Thymus (tissue), 11 donors: ENCODE data around the gene NEDD4. TPM values are rescaled to one million over a fixed set of nuclear protein-coding genes. Genes with fewer than 3 reads are reported as not detected.

ENCODE experiments used
- DNase-seq, 9 donors: peaks; one replicate each; pipeline ENCODE4 v3.0.0-alpha.2; 2013; ENCODE audit warnings: low spot score in 9 of 9, low read depth in 6 of 9, missing footprints in 1 of 9
- H3K27ac ChIP-seq, 2 donors: one replicate each; pipeline ENCODE4 v1.5.1; 2013; ENCODE audit warnings: control low read depth in 1 of 2, low read depth in 1 of 2, low read length in 1 of 2, mild to moderate bottlenecking in 1 of 2, moderate library complexity in 1 of 2
- H3K27me3 ChIP-seq, 2 donors: one replicate each; pipeline ENCODE4 v1.5.1; 2013; ENCODE audit warnings: low read length in 1 of 2; ENCODE audit not compliant: control insufficient read depth in 2 of 2, insufficient read depth in 1 of 2
- H3K36me3 ChIP-seq, 2 donors: one replicate each; pipeline ENCODE4 v1.5.1; 2013; ENCODE audit warnings: low read length in 1 of 2, mild to moderate bottlenecking in 1 of 2, moderate library complexity in 1 of 2; ENCODE audit not compliant: control insufficient read depth in 2 of 2, insufficient read depth in 2 of 2
- H3K4me1 ChIP-seq, 2 donors: one replicate each; pipeline ENCODE4 v1.5.1; 2013; ENCODE audit warnings: low read length in 2 of 2; ENCODE audit not compliant: control insufficient read depth in 2 of 2, insufficient read depth in 2 of 2
- H3K4me3 ChIP-seq, 2 donors: one replicate each; pipeline ENCODE4 v1.5.1; 2013; ENCODE audit warnings: low read length in 2 of 2, control low read depth in 1 of 2, mild to moderate bottlenecking in 1 of 2
- H3K9me3 ChIP-seq, 2 donors: one replicate each; pipeline ENCODE4 v1.5.1; 2013; ENCODE audit warnings: low read length in 1 of 2, mild to moderate bottlenecking in 1 of 2; ENCODE audit not compliant: control insufficient read depth in 2 of 2, insufficient read depth in 1 of 2
- WGBS: extraction: QIAGEN DNeasy Blood & Tissue Kit; methylation state at CpG from one replicate; pipeline ENCODE4 v1.1.7; 2013; 5-methylcytosine and 5-hydroxymethylcytosine counted together
- polyA plus RNA-seq: library from polyadenylated mRNA; stranded (reverse); fragments of 200-250 nt; gene quantifications from one replicate; pipeline ENCODE4 v1.2.3, GENCODE V29; 2013
- total RNA-seq: library from RNA; stranded (reverse); fragments of 120-200 nt; gene quantifications from one replicate; pipeline ENCODE4 v1.2.4, GENCODE V29; 2013
- donor health status: healthy.

The NEDD4 gene
- total and polyA plus RNA-seq, 2 donors = 4.4 to 8.8 TPM

DNA sequence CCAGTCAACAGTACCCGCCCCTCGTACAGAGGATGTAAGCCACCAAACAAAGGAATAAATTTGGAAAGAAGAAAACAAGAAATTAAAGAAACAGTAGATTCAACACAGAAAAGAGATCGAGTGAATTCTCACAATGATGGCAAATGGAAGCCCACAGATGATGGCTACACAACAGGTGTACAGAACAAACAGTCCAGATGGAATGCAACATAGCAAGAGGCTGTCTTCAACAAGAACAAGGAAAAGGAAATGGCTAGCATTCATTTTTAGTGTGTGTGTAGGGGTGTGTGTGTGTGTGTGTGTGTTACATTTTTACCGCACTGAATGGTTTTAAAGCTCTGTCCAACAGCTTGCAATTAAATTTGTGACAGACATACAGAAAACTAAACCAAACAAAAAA, 12.9 kb downstream of the NEDD4 start:
- DNase-seq = no peak
- no peaks in the 10 kb centered on the region for H3K27me3 ChIP-seq
- H3K9me3 ChIP-seq = no peaks in the 10 kb centered on the region
- H3K4me3 ChIP-seq = no peak overlapping the region
- H3K27ac ChIP-seq = no peak overlapping the region
- no peaks in the 10 kb centered on the region for H3K4me1 ChIP-seq
- WGBS = 97% methylated on average over 4 of the region's 4 CpGs
- H3K36me3 ChIP-seq = no peaks in the 10 kb centered on the region

DNA sequence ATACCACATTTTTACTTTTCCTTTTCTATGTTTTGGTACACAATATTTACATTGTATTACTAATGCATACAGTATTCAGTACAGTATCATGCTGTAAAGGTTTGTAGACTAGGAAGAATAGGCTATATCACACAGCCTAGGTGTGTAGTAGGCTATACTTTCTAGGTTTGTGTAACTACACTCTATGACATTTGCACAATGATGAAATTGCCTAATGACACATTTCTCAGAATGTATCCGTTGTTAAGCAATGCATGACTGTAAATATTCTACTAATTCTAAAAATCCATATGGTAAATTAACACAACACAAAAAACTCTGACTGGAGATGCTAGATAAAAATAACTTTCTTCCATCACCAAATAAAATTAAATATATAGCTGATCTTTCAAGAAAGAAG, 16.2 kb downstream of the NEDD4 start:
- Histone ChIP-seq H3K9me3 (no peaks in the 10 kb centered on the region), H3K27ac (no peak overlapping the region), H3K4me3 (no peak overlapping the region), H3K36me3 (no peaks in the 10 kb centered on the region), H3K27me3 (no peaks in the 10 kb centered on the region), H3K4me1 (no peaks in the 10 kb centered on the region)
- no peak for DNase-seq
- WGBS = 99% methylated on average over 1 of the region's 1 CpG

DNA sequence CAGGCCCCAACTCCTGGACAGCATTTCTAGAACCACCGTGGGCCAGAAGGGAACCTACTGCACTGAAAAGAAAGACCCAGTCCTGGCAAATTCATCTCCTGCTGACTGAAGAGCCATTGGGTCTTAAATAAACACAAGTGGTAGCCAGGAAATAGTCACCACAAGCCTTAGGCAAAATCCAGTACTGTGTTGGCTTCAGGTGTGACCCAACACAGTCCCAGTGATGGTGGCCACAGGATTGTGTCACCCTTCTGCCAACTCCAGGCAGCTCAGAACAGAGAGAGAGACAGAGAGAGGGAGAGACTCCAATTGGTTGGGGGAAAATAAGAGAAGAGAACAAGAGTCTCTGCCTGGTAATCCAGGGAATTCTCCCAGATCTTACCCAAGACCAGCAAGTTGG, 23.1 kb downstream of the NEDD4 start:
- WGBS = 100% methylated on average over 1 of the region's 1 CpG
- Histone ChIP-seq H3K27ac (no peak overlapping the region), H3K4me3 (no peak overlapping the region), H3K36me3 (no peaks in the 10 kb centered on the region), H3K4me1 (no peaks in the 10 kb centered on the region), H3K27me3 (no peaks in the 10 kb centered on the region), H3K9me3 (no peaks in the 10 kb centered on the region)
- no peak for DNase-seq

DNA sequence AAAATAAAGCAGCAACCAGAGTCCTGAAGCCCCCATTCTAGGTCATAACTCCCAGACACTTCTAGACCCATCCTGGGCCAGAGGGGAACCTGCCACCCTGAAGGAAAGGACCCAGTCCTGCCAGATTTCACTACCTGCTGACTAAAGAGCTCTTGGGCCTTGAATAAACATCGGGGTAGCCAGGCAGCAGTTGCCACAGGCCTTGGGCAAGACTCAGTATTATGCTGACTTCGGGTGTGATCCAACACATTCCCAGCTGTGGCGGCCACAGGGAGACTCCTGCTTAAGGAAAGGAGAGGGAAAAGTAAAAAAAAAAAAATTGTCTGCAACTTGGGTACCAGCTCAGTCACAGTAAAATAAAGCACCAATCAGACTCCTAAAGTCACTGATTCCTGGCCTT, 23.8 kb downstream of the NEDD4 start:
- no peak overlapping the region for H3K4me3 ChIP-seq
- no peak for DNase-seq
- over 99% methylated on average over 3 of the region's 3 CpGs for WGBS
- no peaks in the 10 kb centered on the region for H3K27me3 ChIP-seq
- H3K36me3 ChIP-seq = no peaks in the 10 kb centered on the region
- H3K9me3 ChIP-seq = no peaks in the 10 kb centered on the region
- H3K4me1 ChIP-seq = no peaks in the 10 kb centered on the region
- H3K27ac ChIP-seq = no peak overlapping the region

DNA sequence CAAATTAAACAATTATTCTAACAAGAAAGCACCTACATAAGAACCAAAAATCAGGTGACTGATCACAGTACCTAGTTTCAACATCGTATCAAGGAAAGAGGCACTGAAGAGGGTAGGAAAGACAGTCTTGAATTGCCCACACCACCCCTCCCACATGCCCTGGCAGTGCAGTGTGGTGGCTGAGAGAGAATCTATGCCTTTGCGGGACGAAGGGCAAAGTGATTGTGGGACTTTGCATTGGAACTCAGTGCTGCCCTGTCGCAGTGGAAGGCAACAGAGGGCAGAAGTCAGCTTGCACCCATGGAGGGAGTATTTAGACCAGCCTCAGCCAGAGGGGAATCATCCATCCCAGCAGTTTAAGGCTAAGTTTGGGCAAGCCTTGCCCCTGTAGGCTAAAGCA, 24.5 kb downstream of the NEDD4 start:
- no peaks in the 10 kb centered on the region for H3K4me1 ChIP-seq
- DNase-seq = no peak
- no peaks in the 10 kb centered on the region for H3K27me3 ChIP-seq
- no peaks in the 10 kb centered on the region for H3K36me3 ChIP-seq
- H3K9me3 ChIP-seq = no peaks in the 10 kb centered on the region
- H3K4me3 ChIP-seq = no peak overlapping the region
- H3K27ac ChIP-seq = no peak overlapping the region
- 98% methylated on average over 4 of the region's 4 CpGs for WGBS

DNA sequence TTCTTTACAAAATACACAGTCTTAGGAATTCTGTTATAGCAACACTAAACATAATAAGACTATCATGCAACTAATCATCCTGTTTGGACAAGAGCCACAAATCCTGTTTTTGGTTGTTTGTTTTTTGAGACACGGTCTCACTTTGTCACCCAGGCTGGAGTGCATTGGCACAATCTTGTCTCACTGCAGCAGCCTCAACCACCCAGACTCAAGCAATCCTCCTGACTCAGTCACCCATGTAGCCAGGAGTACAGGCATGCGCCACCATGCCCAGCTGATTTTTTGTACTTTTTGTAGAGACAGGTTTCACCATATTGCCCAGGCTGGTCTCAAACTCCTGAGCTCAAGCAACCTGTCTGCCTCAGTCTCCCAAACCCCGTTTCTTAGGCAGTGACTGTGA, 28.3 kb downstream of the NEDD4 start:
- Histone ChIP-seq H3K27ac (no peak overlapping the region), H3K9me3 (no peaks in the 10 kb centered on the region), H3K4me3 (no peak overlapping the region), H3K4me1 (no peaks in the 10 kb centered on the region), H3K27me3 (no peaks in the 10 kb centered on the region), H3K36me3 (no peaks in the 10 kb centered on the region)
- DNase-seq = no peak
- WGBS = 97% methylated on average over 3 of the region's 3 CpGs

DNA sequence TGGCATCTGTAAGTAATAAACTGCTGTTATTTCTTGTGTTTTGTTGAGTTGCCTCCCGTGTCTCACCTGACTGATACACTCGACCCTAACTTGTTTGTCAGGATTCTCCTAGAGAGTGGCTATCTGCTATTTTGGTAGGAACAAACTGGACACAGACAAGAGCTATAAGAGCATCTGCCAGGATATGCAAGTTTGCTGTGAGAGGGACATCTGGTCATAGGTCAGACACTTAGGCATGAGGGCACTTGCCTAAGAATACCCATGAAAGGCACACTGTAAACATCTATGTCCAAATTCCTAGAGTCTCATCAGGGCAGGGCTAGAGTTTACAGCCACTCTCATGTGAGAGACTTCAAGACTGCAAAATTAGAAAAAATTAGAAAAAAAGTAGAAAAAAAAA, 32.5 kb downstream of the NEDD4 start:
- no peak for DNase-seq
- Histone ChIP-seq H3K4me3 (no peak overlapping the region), H3K27me3 (no peaks in the 10 kb centered on the region), H3K9me3 (no peaks in the 10 kb centered on the region), H3K36me3 (no peaks in the 10 kb centered on the region), H3K27ac (no peak overlapping the region), H3K4me1 (no peaks in the 10 kb centered on the region)
- 96% methylated on average over 2 of the region's 2 CpGs for WGBS

DNA sequence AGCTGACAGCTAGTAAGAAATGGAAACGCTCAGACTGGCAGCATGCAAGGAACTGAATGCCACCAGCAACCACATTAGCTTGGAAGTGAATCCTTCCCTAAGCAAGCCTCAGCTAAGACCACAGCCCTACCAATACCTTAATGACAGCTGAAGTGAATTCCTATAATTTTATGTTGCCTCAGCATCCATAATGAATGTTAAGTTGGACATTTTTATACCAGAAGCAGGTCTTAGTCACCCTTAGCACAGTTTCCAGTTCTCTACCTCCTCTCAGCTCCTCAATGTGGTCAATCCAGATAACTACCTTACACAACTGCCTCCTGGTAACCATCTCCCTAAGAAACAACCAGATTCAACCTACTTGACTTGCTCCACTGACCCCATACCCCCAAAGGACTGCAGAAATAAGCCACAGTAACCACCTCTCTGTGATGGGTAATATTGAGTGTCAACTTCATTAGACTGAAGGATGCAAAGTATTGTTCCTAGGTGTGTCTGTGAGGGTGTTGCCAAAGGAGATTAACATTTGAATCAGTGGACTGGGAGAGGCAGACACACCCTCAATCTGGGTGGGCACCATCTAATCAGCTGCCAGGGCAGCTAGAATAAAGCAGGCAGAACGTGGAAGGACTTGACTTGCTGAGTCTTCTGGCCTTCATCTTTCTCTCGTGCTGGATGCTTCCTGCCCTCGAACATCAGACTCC, 33.5 kb downstream of the NEDD4 start:
- no peaks in the 10 kb centered on the region for H3K36me3 ChIP-seq
- WGBS = 83% methylated on average over 4 of the region's 4 CpGs
- DNase-seq = no peak

DNA sequence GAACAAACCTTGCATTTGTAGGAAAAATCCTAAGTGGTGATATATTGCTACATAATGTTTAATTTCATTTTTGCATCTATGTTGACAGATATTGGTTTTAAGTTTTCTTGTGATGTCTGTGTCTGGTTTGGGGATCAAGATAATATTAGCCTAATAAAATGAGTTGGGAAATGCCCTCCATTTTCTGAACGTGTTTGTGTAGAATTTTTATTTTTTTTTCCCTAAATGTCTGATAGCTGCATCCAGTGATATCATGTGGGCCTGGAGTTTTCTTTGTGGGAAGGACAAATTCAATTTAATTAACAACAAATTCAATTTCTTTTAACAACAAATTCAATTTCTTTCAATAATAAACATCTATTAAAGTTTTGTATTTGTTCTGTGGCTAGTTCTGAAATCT, 35.1 kb downstream of the NEDD4 start:
- WGBS = 98% methylated on average over 1 of the region's 1 CpG

More for the DNA sequence above, 33.5 kb downstream of the NEDD4 start:
- Histone ChIP-seq H3K27me3 (no peaks in the 10 kb centered on the region), H3K9me3 (no peaks in the 10 kb centered on the region), H3K4me3 (no peak overlapping the region), H3K27ac (no peak overlapping the region), H3K4me1 (no peaks in the 10 kb centered on the region)

More for the DNA sequence above, 35.1 kb downstream of the NEDD4 start:
- H3K4me1 ChIP-seq = no peaks in the 10 kb centered on the region
- H3K36me3 ChIP-seq = no peaks in the 10 kb centered on the region
- no peaks in the 10 kb centered on the region for H3K27me3 ChIP-seq
- no peaks in the 10 kb centered on the region for H3K9me3 ChIP-seq
- no peak for DNase-seq
- no peak overlapping the region for H3K4me3 ChIP-seq
- no peak overlapping the region for H3K27ac ChIP-seq
